K562 (cell line): ENCODE measurements around the gene SNX9. TPM values are rescaled to one million over a fixed set of nuclear protein-coding genes. Genes with fewer than 3 reads are reported as not detected.

Source experiments
- ATF7 ChIP-seq: fragments of 450-650 bp; IDR thresholded peaks from 2 replicates; pipeline ENCODE4 v1.7.1; 2014; ENCODE audit warnings: mild to moderate bottlenecking, moderate library complexity
- CAMTA2 ChIP-seq: fragments of 250-450 bp; sonication (Bioruptor Pico); conservative IDR thresholded peaks from 2 replicates; pipeline ENCODE4 v1.5.1; 2022
- CLOCK ChIP-seq: fragments of 250-450 bp; sonication (Bioruptor Pico); IDR thresholded peaks from 2 replicates; pipeline ENCODE4 v1.4.0; 2020; ENCODE audit warnings: mild to moderate bottlenecking, moderate library complexity, borderline replicate concordance
- DACH1 ChIP-seq: fragments of 450-650 bp; IDR thresholded peaks from 2 replicates; pipeline ENCODE4 v1.6.1; 2018; ENCODE audit not compliant: partially characterized antibody
- DNMT1 ChIP-seq: fragments of 450-650 bp; IDR thresholded peaks from 2 replicates; pipeline ENCODE4 v1.6.1; 2016; ENCODE audit warnings: antibody characterized with exemption, mild to moderate bottlenecking
- NEUROD1 ChIP-seq: fragments of 150-350 bp; IDR thresholded peaks from 2 replicates; pipeline ENCODE4 v1.6.1; 2014; ENCODE audit warnings: borderline replicate concordance, low read length, low read depth; ENCODE audit not compliant: partially characterized antibody
- POLR2AphosphoS5 ChIP-seq: IDR thresholded peaks from 2 replicates; pipeline ENCODE4 v1.6.1; 2011; ENCODE audit warnings: mild to moderate bottlenecking, low read depth, low read length, moderate library complexity; ENCODE audit not compliant: control insufficient read depth, insufficient read depth
- SIN3A ChIP-seq, 2 experiments: fragments of 150-350 bp in 1 of 2; IDR thresholded peaks; 2 replicates each; pipeline ENCODE4 v1.6.1; 2011 to 2016; ENCODE audit warnings: borderline replicate concordance in 2 of 2, low read depth in 2 of 2, low read length in 2 of 2, mild to moderate bottlenecking in 2 of 2, moderate library complexity in 2 of 2; ENCODE audit not compliant: control insufficient read depth in 1 of 2
- SMARCA4 ChIP-seq: fragments of 450-650 bp; IDR thresholded peaks from 2 replicates; pipeline ENCODE4 v1.6.1; 2016
- TEAD2 ChIP-seq: fragments of 450-650 bp; IDR thresholded peaks from 2 replicates; pipeline ENCODE4 v1.6.1; 2016; ENCODE audit warnings: missing genetic modification characterization, control low read depth, missing compliant biosample characterization
- ZMIZ1 ChIP-seq, 2 experiments: fragments of 150-350 bp in 1 of 2; IDR thresholded peaks; 2 replicates each; pipeline ENCODE4 v1.6.1; 2012 to 2016; ENCODE audit warnings: low read depth in 2 of 2, low read length in 2 of 2, mild to moderate bottlenecking in 1 of 2, moderate library complexity in 1 of 2
- ZNF143 ChIP-seq: sonication (generic); formaldehyde crosslinking; IDR thresholded peaks from 2 replicates; pipeline ENCODE4 v1.9.0; 2022; ENCODE audit warnings: mild to moderate bottlenecking, missing genetic modification reagents
- ZNF23 ChIP-seq: fragments of 250-450 bp; sonication (Bioruptor Pico); IDR thresholded peaks from 2 replicates; pipeline ENCODE4 v1.4.0; 2020; ENCODE audit warnings: mild to moderate bottlenecking
- ZNF398 ChIP-seq: fragments of 250-450 bp; sonication (Bioruptor Pico); IDR thresholded peaks from 2 replicates; pipeline ENCODE4 v1.8.0; 2021; ENCODE audit warnings: moderate library complexity, mild to moderate bottlenecking, inconsistent platforms
- ZNF699 ChIP-seq: fragments of 250-450 bp; sonication (Bioruptor Pico); IDR thresholded peaks from 2 replicates; pipeline ENCODE4 v1.8.0; 2021; ENCODE audit warnings: mild to moderate bottlenecking, moderate library complexity; ENCODE audit not compliant: insufficient replicate concordance
- polyA plus RNA-seq, 8 experiments: library from polyadenylated mRNA; depleted of rRNA in 4 of 8; stranded (reverse) in 5 of 8; unstranded in 3 of 8; fragments of >200 nt; fragmentation: Nextera tagmentation in 2 of 8; fragmentation: Illumina TruSeq in 1 of 8; extraction: Ambion mirVana in 2 of 8; extraction: Trizol in 1 of 8; gene quantifications; 2 replicates each; pipeline versions ENCODE4 v1.2.1 to v1.2.3, GENCODE V29; 2011 to 2014; ENCODE audit warnings: inconsistent platforms in 1 of 8, missing spikeins in 1 of 8
- total RNA-seq, 7 experiments: library from RNA; depleted of rRNA in 6 of 7; stranded (reverse); fragments of >200 nt in 6 of 7; fragmentation: Illumina TruSeq in 2 of 7; extraction: Trizol in 2 of 7; gene quantifications; 2 replicates each; pipeline versions ENCODE4 v1.2.1 to v1.2.3, GENCODE V29; 2011 to 2021; ENCODE audit warnings: low replicate concordance in 1 of 7
- TF ChIP-seq, protein P1 (sequence below), 2 experiments: fragments of 200-800 bp in 1 of 2; sonication (Bioruptor generic) in 1 of 2; sonication (generic) in 1 of 2; formaldehyde crosslinking in 1 of 2; IDR thresholded peaks in 1 of 2; conservative IDR thresholded peaks in 1 of 2; 2 replicates each; pipeline versions ENCODE4 v1.5.0 to v1.6.1; 2016 to 2020; ENCODE audit warnings: missing compliant biosample characterization in 1 of 2, missing genetic modification characterization in 1 of 2, missing genetic modification reagents in 1 of 2

The SNX9 gene
- total and polyA plus RNA-seq, 9 of the 15 experiments (the other 6 are each of a cell fraction or from before 2014, with no cell fraction given) = 6.0 to 81.7 (median 57.1) TPM

DNA sequence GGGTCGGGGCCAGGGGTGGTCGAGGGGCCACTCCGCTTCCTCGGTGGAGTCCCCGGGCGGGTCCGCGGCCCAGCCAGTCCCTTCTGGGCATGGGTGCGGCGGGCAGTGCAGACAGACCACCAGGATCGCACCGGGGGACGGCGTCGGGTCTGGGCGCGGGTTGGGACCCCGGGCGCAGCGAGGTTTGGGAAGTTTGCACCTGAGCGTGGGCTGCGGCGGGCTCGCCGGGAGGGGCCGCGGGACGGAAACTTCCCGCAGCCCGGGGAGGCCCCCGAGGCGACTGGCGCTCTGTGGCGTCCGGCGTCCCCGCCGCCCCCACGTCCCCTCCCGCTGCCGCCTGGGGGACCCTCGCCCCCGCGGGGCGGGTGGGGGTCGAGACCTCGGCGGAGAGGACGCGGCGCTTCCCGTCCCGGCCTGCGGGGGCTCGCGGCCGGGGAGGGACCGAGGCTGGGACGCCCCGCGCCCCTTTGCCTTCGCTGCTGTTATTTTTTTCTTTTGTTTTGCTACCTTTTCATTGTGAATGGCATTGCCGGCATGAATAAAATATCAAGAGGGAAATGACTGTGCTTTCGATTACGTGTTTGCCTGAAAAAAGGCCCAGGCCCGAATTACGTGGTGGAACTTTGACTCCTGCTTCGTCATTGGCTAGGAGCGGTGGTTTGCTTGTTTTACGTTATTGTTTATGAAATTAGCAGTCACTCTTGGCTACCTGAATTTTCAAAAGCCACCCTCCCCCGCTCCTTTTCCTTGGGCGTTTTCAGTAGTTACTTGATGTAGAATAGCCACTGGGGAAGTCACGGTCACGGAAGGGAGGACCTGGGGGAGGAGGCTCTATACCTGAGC is 703 bp downstream of the SNX9 start (continued):
- no peak for TF ChIP-seq ZNF23 (CRISPR knock-in tag)
- peak in 1 of 2 experiments; percentile 15; a peak in 1 of 4 replicates for TF ChIP-seq SIN3A (IDR thresholded peaks at IDR 0.05; ENCODE audit: borderline replicate concordance in 2 of 2, control insufficient read depth in 1 of 2, low read depth in 2 of 2, low read length in 2 of 2)
- no peak for TF ChIP-seq DNMT1
- TF ChIP-seq, protein P1, sequence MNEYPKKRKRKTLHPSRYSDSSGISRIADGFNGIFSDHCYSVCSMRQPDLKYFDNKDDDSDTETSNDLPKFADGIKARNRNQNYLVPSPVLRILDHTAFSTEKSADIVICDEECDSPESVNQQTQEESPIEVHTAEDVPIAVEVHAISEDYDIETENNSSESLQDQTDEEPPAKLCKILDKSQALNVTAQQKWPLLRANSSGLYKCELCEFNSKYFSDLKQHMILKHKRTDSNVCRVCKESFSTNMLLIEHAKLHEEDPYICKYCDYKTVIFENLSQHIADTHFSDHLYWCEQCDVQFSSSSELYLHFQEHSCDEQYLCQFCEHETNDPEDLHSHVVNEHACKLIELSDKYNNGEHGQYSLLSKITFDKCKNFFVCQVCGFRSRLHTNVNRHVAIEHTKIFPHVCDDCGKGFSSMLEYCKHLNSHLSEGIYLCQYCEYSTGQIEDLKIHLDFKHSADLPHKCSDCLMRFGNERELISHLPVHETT (CRISPR knock-in tag; conservative IDR thresholded peaks at IDR 0.05 in 1 of 2, IDR thresholded peaks at IDR 0.05 in 1 of 2) = no peak
- no peak; the same call in 1 of the 2 replicates for TF ChIP-seq ZNF143 (CRISPR knock-in tag)
- TF ChIP-seq ZNF398 = no peak
- no peak for TF ChIP-seq CAMTA2 (CRISPR knock-in tag)
- 0 out of 2 replicates have a peak, but pooled peaks have one; percentile 67 for TF ChIP-seq ATF7
- TF ChIP-seq DACH1 = no peak
- no peak for TF ChIP-seq TEAD2 (tag)
- TF ChIP-seq ZMIZ1 (IDR thresholded peaks at IDR 0.05; ENCODE audit: low read depth in 2 of 2, low read length in 2 of 2) = no peak
- no peak for TF ChIP-seq SMARCA4
- no peak for TF ChIP-seq ZNF699 (CRISPR knock-in tag)
- TF ChIP-seq POLR2AphosphoS5 = 0 out of 2 replicates have a peak, but pooled peaks have one; percentile 54
- no peak for TF ChIP-seq CLOCK (CRISPR knock-in tag)
- TF ChIP-seq NEUROD1 = peak; percentile 63
